ENCODE data around the gene ZFAND4. TPM values are rescaled to one million over a fixed set of nuclear protein-coding genes. Genes with fewer than 3 reads are reported as not detected.
A peak's percentile ranks its signal among the peaks of the same experiment; 100 is the strongest.
"Not testable (repeated sequence)": the region's sequence is repeated elsewhere in the genome, so short reads cannot be mapped to it uniquely, and the experiment has no call there.

The ZFAND4 gene
- total RNA-seq, 4 donors from 2014 or later, result 15.3 to 26.6 (median 17.7) TPM

DNA sequence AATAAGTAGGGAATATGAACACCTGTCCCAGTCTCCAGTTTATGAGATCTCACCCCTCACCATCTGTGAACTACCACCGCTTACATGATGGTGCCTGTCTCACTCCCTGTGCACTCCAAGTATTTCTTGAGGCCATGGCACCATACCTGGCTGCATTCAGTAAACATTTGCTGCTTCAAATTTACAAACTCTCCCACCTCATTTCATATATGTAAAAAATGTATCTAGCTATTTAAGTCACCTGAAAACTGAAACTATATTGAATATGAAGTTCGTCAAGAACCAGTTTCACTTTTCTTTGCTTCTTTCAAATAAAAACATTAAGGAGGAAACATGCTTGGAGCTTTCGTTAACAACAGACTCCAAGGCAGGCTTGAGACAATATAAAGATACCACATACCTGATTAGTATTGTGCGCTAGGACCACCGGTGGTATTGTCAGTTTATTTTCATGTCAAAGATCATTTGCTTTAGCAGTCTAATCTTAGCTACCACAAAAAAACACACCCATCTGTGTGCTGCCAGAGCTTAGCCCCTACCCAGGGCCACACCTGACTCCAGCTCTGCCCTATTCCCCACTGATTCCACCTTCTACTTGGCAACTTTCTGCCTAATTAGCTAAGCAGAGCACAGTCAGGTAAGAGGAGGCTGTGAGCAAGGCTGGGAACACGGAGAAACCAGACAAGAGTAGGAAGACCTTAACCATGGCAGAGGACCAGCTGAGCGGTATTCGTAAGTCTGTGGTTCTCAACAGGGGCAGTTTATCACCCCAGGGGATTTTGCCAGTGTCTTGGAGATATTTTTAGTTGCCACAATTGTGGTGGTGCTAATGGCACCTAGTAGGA lies 92.0 kb downstream of the ZFAND4 start:
- H3K4me1 ChIP-seq, result no peaks in the 10 kb centered on the region
- 50% methylated on average over 8 of the region's 8 CpGs for WGBS
- no peak for TF ChIP-seq POLR2A (IDR thresholded peaks at IDR 0.05)
- no peak for TF ChIP-seq EP300 (IDR thresholded peaks at IDR 0.05)
- TF ChIP-seq POLR2AphosphoS5 (IDR thresholded peaks at IDR 0.05), result no peak
- TF ChIP-seq, protein P1, sequence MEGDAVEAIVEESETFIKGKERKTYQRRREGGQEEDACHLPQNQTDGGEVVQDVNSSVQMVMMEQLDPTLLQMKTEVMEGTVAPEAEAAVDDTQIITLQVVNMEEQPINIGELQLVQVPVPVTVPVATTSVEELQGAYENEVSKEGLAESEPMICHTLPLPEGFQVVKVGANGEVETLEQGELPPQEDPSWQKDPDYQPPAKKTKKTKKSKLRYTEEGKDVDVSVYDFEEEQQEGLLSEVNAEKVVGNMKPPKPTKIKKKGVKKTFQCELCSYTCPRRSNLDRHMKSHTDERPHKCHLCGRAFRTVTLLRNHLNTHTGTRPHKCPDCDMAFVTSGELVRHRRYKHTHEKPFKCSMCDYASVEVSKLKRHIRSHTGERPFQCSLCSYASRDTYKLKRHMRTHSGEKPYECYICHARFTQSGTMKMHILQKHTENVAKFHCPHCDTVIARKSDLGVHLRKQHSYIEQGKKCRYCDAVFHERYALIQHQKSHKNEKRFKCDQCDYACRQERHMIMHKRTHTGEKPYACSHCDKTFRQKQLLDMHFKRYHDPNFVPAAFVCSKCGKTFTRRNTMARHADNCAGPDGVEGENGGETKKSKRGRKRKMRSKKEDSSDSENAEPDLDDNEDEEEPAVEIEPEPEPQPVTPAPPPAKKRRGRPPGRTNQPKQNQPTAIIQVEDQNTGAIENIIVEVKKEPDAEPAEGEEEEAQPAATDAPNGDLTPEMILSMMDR (IDR thresholded peaks at IDR 0.05), result no peak
- DNase-seq (ENCODE audit: low spot score in 2 of 2), result no peak
- peak overlapping the region; percentile 17 for H3K4me3 ChIP-seq
- no peaks in the 10 kb centered on the region for H3K9me3 ChIP-seq
- H3K27me3 ChIP-seq, result no peaks in the 10 kb centered on the region
- no peaks in the 10 kb centered on the region for H3K36me3 ChIP-seq
- no peak overlapping the region for H3K27ac ChIP-seq

DNA sequence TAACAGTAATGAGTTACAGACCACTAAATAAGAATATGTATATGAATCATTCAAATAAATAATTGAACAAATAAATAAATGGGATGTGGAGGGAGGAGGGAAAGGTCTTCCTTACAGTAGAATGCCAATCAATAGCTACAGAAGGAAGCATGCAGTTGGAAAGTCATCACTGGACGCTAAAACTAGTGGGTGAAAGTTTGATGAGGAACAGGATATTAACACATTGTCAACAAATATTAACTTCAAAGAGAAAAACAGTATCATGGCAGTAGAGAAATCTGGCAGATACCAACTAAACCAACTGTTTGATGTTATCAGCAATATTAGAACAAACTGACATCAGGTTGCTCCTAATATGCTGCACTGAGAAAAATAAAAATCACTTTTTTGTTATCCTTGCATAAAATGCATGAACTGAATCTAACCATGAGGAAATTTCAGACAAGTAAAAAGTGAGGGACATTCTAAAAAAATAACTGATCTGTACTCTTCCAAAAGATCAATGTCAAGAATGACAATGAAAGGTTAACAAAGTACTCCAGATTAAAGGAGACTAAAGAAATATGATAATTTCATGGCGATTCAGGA lies 94.1 kb downstream of the ZFAND4 start:
- H3K9me3 ChIP-seq, result no peaks in the 10 kb centered on the region
- H3K4me1 ChIP-seq, result no peaks in the 10 kb centered on the region
- DNase-seq (ENCODE audit: low spot score in 2 of 2), result no peak
- H3K27ac ChIP-seq, result no peak overlapping the region
- no peak for TF ChIP-seq POLR2A (IDR thresholded peaks at IDR 0.05)
- no peak for TF ChIP-seq EP300 (IDR thresholded peaks at IDR 0.05)
- TF ChIP-seq POLR2AphosphoS5 (IDR thresholded peaks at IDR 0.05), result no peak
- TF ChIP-seq, protein P1 (IDR thresholded peaks at IDR 0.05), result no peak
- no peaks in the 10 kb centered on the region for H3K36me3 ChIP-seq
- no peak overlapping the region for H3K4me3 ChIP-seq
- WGBS, result 64% methylated on average over 2 of the region's 2 CpGs
- no peaks in the 10 kb centered on the region for H3K27me3 ChIP-seq

- Histone ChIP-seq H3K27ac (no peak overlapping the region), H3K4me3 (no peak overlapping the region), H3K9me3 (no peaks in the 10 kb centered on the region), H3K36me3 (no peaks in the 10 kb centered on the region), H3K27me3 (no peaks in the 10 kb centered on the region), H3K4me1 (no peaks in the 10 kb centered on the region)
- WGBS, result 98% methylated on average over 3 of the region's 3 CpGs
- TF ChIP-seq, protein P1 (IDR thresholded peaks at IDR 0.05), result no peak
- TF ChIP-seq POLR2A (IDR thresholded peaks at IDR 0.05) (no peak), EP300 (IDR thresholded peaks at IDR 0.05) (no peak), POLR2AphosphoS5 (IDR thresholded peaks at IDR 0.05) (no peak)
- DNase-seq (ENCODE audit: low spot score in 2 of 2), result no peak
Measured at GRCh38 chr10:45575966-45576597, 96.5 kb downstream of the ZFAND4 start.

DNA sequence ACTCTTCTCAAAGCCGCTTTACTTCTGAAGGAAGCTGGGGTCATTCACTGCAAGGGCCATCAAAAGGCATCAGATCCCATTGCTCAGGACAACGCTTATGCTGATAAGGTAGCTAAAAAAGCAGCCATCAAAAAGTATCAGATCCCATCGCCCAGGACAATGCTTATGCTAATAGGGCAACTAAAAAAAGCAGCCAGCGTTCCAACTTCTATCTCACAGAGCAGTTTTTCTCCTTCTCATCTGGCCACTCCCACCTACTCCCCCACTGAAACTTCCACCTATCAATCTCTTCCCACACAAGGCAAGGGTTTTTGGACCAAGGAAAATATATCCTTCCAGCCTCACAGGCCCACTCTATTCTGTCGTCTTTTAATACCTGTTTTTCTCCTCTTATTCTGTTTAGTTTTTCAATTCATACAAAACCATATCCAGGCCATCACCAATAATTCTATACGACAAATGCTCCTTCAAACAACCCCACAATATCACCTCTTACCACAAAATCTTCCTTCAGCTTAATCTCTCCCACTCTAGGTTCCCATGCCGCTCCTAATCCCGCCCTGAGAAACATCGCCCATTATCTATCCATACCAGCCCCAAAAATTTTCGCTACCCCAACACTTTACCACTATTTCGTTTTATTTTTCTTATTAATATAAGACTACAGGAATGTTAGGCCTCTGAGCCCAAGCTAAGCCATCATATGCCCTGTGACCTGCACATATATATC lies 97.4 kb downstream of the ZFAND4 start:
- not testable (repeated sequence) for DNase-seq (ENCODE audit: low spot score in 2 of 2); H3K9me3 ChIP-seq; H3K4me3 ChIP-seq; H3K4me1 ChIP-seq; H3K36me3 ChIP-seq; H3K27me3 ChIP-seq; H3K27ac ChIP-seq
- WGBS, result 93% methylated on average over 11 of the region's 11 CpGs

GRCh38 chr10:45569471-45569870 lies 103.1 kb downstream of the ZFAND4 start:
- H3K4me3 ChIP-seq, result no peak overlapping the region
- no peak overlapping the region for H3K27ac ChIP-seq
- TF ChIP-seq POLR2AphosphoS5 (IDR thresholded peaks at IDR 0.05) (no peak), EP300 (IDR thresholded peaks at IDR 0.05) (no peak), POLR2A (IDR thresholded peaks at IDR 0.05) (no peak)
- TF ChIP-seq, protein P1 (IDR thresholded peaks at IDR 0.05), result no peak
- no peak for DNase-seq (ENCODE audit: low spot score in 2 of 2)
- H3K27me3 ChIP-seq, result no peaks in the 10 kb centered on the region
- no peaks in the 10 kb centered on the region for H3K36me3 ChIP-seq
- no peaks in the 10 kb centered on the region for H3K4me1 ChIP-seq
- no peaks in the 10 kb centered on the region for H3K9me3 ChIP-seq
- WGBS, result 92% methylated on average over 3 of the region's 3 CpGs

All from suprapubic skin (tissue), 4 donors.